CD4-positive, alpha-beta T cell (primary cell): Measurements from ENCODE around the gene PRSS48. TPM values are rescaled to one million over a fixed set of nuclear protein-coding genes. Genes with fewer than 3 reads are reported as not detected.

Source experiments
- ATAC-seq: fragments of 200-7000 bp; cut with Tn5 transposase; one replicate; pipeline ENCODE4 v1.10.0; 2022; ENCODE audit warnings: mild to moderate bottlenecking; ENCODE audit not compliant: poor library complexity
- CTCF ChIA-PET: fragments of 350-600 bp; sonication (Branson Sonifier 250); formaldehyde crosslinking; loops from one replicate; lab custom pipeline; 2021; ENCODE audit warnings: antibody characterized with exemption, inconsistent platforms; lab: Charles Lee
- POLR2A ChIA-PET: fragments of 350-600 bp; sonication (Branson Sonifier 250); formaldehyde crosslinking; loops from one replicate; lab custom pipeline; 2021; ENCODE audit warnings: antibody characterized with exemption, inconsistent platforms; lab: Charles Lee
- DNase-seq, 14 experiments: peaks; one replicate each; pipeline ENCODE4 v3.0.0-alpha.2; 2013 to 2020; ENCODE audit warnings: mixed read lengths in 2 of 14
- H3K27ac ChIP-seq, 2 donors: one replicate each; pipeline versions ENCODE4 v1.5.1 to v1.7.0; 2013; ENCODE audit warnings: low read length in 2 of 2, low read depth in 1 of 2, mild to moderate bottlenecking in 1 of 2
- H3K27me3 ChIP-seq, 2 experiments: 1 replicate in 1 of 2; 2 replicates in 1 of 2; pipeline versions ENCODE4 v1.6.1 to v1.7.0; 2013; ENCODE audit warnings: low read length in 2 of 2, control low read depth in 1 of 2, mild to moderate bottlenecking in 1 of 2, moderate library complexity in 1 of 2; ENCODE audit not compliant: insufficient read depth in 2 of 2, control insufficient read depth in 1 of 2
- H3K36me3 ChIP-seq: one replicate; pipeline ENCODE4 v1.6.1; 2013; ENCODE audit warnings: low read length, control low read depth; ENCODE audit not compliant: insufficient read depth
- H3K4me1 ChIP-seq: one replicate; pipeline ENCODE4 v1.6.1; 2013; ENCODE audit warnings: low read length, control low read depth; ENCODE audit not compliant: insufficient read depth
- H3K4me3 ChIP-seq: one replicate; pipeline ENCODE4 v1.5.1; 2013; ENCODE audit warnings: mild to moderate bottlenecking, low read length, moderate library complexity
- H3K9me3 ChIP-seq, 2 experiments: 1 replicate in 1 of 2; 2 replicates in 1 of 2; pipeline versions ENCODE4 v1.6.1 to v1.7.0; 2013; ENCODE audit warnings: low read length in 2 of 2, mild to moderate bottlenecking in 2 of 2, control low read depth in 1 of 2, moderate library complexity in 1 of 2; ENCODE audit not compliant: control insufficient read depth in 1 of 2, insufficient read depth in 1 of 2
- H3K27ac Mint-ChIP-seq: one replicate; pipeline ENCODE4 v1.8.0; 2020; ENCODE audit warnings: mixed read lengths
- H3K27me3 Mint-ChIP-seq: one replicate; pipeline ENCODE4 v1.8.0; 2021; ENCODE audit warnings: mixed read lengths
- H3K36me3 Mint-ChIP-seq: one replicate; pipeline ENCODE4 v1.8.0; 2021; ENCODE audit warnings: low read depth, mixed read lengths
- H3K4me1 Mint-ChIP-seq: one replicate; pipeline ENCODE4 v1.8.0; 2021; ENCODE audit warnings: low read depth, mixed read lengths
- H3K4me3 Mint-ChIP-seq: one replicate; pipeline ENCODE4 v1.8.0; 2020; ENCODE audit warnings: mild to moderate bottlenecking, mixed read lengths
- H3K9me3 Mint-ChIP-seq: one replicate; pipeline ENCODE4 v1.8.0; 2020; ENCODE audit warnings: mixed read lengths
- intact Hi-C, 2 experiments: fragments of 100-400 bp; cut with DNase I in 1 of 2; cut with micrococcal nuclease in 1 of 2; formaldehyde crosslinking; loops; one replicate each; pipeline versions ENCODE4 v1.15.1 to v1.9.0; 2023 to 2025; cut with DNase I, micrococcal nuclease
- total RNA-seq, 174 experiments: library from RNA in 2 of 174; stranded (reverse) in 2 of 174; gene quantifications; one replicate each; pipeline ENCODE4 v1.2.3 and lab custom pipeline; 2021 to 2026
- TF ChIP-seq, protein P1 (sequence below): fragments of 200-600 bp; IDR thresholded peaks from one replicate; pipeline ENCODE4 v1.8.0; 2022; ENCODE audit warnings: antibody characterized with exemption, mild to moderate bottlenecking

The PRSS48 gene
- total RNA-seq, 2 experiments from 2014 or later, result not detected

DNA sequence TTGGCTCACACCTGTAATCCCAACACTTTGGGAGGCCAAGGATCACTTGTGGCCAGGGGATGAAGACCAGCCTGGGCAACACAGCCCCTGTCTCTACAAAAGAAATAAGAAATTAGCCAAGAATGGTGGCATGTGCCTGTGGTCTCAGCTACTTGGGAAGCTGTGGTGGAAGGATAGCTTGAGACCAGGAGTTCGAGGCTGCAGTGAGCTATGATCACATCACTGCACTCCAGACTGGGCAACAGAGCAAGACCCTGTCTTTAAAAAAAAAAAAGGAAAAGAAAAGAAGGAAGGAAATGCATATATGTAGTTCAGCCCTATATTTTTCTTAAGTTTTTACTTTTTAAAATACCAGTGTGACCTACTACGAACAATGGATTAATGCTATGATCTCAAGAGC is 15.1 kb downstream of the PRSS48 start:
- Mint-ChIP-seq H3K4me1 (no peaks in the 10 kb centered on the region), H3K36me3 (no peaks in the 10 kb centered on the region), H3K27ac (no peak overlapping the region), H3K9me3 (peaks cover 4% of the 10 kb centered on the region), H3K4me3 (no peak overlapping the region), H3K27me3 (no peaks in the 10 kb centered on the region)
- no peaks in the 10 kb centered on the region for H3K27me3 ChIP-seq
- ATAC-seq (no peak), DNase-seq (no peak)
- H3K27ac ChIP-seq, result no peak overlapping the region
- H3K4me1 ChIP-seq, result no peaks in the 10 kb centered on the region
- POLR2A ChIA-PET, result no interaction called here
- no peaks in the 10 kb centered on the region for H3K9me3 ChIP-seq
- intact Hi-C loops, result no loop called here
- CTCF ChIA-PET, result no interaction called here
- no peak overlapping the region for H3K4me3 ChIP-seq
- TF ChIP-seq, protein P1, sequence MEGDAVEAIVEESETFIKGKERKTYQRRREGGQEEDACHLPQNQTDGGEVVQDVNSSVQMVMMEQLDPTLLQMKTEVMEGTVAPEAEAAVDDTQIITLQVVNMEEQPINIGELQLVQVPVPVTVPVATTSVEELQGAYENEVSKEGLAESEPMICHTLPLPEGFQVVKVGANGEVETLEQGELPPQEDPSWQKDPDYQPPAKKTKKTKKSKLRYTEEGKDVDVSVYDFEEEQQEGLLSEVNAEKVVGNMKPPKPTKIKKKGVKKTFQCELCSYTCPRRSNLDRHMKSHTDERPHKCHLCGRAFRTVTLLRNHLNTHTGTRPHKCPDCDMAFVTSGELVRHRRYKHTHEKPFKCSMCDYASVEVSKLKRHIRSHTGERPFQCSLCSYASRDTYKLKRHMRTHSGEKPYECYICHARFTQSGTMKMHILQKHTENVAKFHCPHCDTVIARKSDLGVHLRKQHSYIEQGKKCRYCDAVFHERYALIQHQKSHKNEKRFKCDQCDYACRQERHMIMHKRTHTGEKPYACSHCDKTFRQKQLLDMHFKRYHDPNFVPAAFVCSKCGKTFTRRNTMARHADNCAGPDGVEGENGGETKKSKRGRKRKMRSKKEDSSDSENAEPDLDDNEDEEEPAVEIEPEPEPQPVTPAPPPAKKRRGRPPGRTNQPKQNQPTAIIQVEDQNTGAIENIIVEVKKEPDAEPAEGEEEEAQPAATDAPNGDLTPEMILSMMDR, result no peak
- no peaks in the 10 kb centered on the region for H3K36me3 ChIP-seq

DNA sequence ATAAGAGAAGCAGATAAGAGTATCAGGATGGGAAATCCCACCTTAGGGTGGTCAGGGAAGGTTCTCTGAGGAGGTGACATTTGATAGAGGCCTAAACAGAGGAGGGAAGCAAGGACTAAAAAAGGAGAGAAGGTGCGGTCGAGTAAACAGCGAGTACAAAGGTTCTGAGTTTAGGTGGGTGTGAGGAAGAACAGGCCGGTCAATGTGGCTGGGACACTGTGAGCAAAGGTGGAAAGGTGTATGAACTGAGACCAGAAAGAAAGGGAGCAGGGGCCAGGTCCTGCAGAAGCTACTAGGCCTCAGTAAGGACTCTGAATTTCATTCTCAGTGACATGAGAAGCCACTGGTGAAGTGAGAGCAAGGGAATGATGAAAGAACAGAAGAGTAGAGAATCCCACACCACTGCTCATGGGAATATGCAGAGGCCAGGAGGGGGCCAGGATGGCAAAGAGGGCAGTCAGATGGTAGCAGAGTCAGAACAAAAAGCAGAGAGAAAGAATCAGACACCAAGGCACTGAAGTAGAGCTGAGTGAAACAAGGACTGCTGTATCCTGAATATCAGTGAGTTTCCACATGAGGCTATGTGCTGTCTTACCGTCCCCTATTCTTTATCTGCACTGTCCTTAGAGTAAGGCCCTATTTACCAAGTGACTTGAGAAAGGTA is 18.0 kb downstream of the PRSS48 start:
- CTCF ChIA-PET, result no interaction called here
- Histone ChIP-seq H3K4me3 (no peak overlapping the region), H3K9me3 (no peaks in the 10 kb centered on the region), H3K4me1 (no peaks in the 10 kb centered on the region), H3K36me3 (no peaks in the 10 kb centered on the region), H3K27ac (no peak overlapping the region), H3K27me3 (no peaks in the 10 kb centered on the region)
- Mint-ChIP-seq H3K36me3 (no peaks in the 10 kb centered on the region), H3K4me1 (no peaks in the 10 kb centered on the region), H3K27ac (no peak overlapping the region), H3K4me3 (no peak overlapping the region), H3K9me3 (no peaks in the 10 kb centered on the region), H3K27me3 (peaks cover 12% of the 10 kb centered on the region)
- POLR2A ChIA-PET, result no interaction called here
- TF ChIP-seq, protein P1, result no peak
- no peak for DNase-seq
- ATAC-seq, result no peak
- intact Hi-C loops, result no loop called here

DNA sequence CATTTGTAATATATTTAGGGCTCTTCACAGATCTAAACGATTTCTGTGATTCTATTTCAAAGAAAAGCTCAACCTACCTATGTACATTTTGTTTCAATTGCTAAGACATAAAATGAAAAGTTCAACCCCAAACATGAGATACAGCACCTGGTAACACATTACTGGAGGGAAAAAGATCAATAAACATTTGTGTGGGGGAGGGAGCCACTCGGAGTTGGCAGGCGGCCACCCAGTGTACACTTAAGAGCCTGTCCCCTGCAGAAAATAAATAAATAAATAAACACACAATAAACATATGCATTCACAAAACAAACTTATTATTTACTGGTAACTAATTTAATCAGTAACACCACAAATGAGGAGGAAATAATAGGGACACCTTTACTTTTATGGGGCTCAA is 19.3 kb downstream of the PRSS48 start:
- Histone ChIP-seq H3K36me3 (no peaks in the 10 kb centered on the region), H3K27me3 (no peaks in the 10 kb centered on the region), H3K9me3 (no peaks in the 10 kb centered on the region), H3K4me1 (no peaks in the 10 kb centered on the region), H3K4me3 (no peak overlapping the region), H3K27ac (no peak overlapping the region)
- H3K9me3 Mint-ChIP-seq, result no peaks in the 10 kb centered on the region
- H3K4me3 Mint-ChIP-seq, result no peak overlapping the region
- ATAC-seq (no peak), DNase-seq (no peak)
- intact Hi-C loops, result no loop called here
- H3K27ac Mint-ChIP-seq, result no peak overlapping the region
- peaks cover 12% of the 10 kb centered on the region for H3K27me3 Mint-ChIP-seq
- CTCF ChIA-PET, result no interaction called here
- no peaks in the 10 kb centered on the region for H3K36me3 Mint-ChIP-seq
- no peaks in the 10 kb centered on the region for H3K4me1 Mint-ChIP-seq
- TF ChIP-seq, protein P1, result no peak
- POLR2A ChIA-PET, result no interaction called here
